Measurements from ENCODE around the gene ZNF397.

The ZNF397 gene

GRCh38 chr18:35244671-35245070 lies 3.8 kb downstream of the ZNF397 start:
- FAIRE-seq (no peak), DNase-seq (ENCODE audit: insufficient read length, low spot score) (no peak)

- no peak for FAIRE-seq
- DNase-seq (ENCODE audit: insufficient read length, low spot score): no peak
These were observed 5.0 kb downstream of the ZNF397 start for GRCh38 chr18:35245719-35246317.

- no peak for FAIRE-seq
- DNase-seq (ENCODE audit: insufficient read length, low spot score): no peak
These were observed 6.0 kb downstream of the ZNF397 start for GRCh38 chr18:35246831-35247230.

DNA sequence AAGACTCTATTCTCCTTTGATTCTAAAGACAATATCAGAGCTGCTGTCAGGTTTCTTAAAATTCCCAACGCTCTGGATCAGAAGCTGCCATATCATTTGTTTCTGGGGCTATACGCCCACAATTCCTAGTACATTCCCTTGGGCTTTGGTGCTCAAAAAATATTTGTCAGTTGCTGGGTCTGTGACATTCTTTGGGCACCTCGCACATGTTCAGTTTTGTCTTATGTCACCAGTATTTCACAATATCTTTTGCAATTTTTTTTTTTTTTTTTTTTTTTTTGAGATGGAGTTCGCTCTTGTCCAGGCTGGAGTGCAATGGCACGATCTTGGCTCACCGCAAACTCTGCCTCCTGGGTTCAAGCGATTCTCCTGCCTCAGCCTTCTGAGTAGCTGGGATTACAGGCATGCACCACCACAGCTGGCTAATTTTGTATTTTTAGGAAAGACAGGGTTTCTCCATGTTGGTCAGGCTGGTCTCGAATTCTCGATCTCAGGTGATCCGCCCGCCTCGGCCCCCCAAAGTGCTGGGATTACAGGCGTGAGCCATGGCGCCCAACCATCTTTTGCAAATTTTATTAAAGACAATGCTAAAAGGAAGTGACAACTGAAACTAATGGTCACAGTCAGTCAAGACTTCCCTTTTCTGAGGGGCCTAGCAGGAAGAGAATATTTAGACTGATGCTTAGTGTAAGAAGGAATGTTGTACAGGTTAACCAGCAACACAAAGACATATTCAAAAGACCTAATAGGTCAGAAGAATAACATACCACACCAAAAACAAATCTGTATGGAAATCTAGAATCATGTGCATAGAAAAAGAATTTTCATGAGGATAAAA lies 6.8 kb downstream of the ZNF397 start:
- DNase-seq (ENCODE audit: insufficient read length, low spot score) (no peak), FAIRE-seq (no peak)

DNA sequence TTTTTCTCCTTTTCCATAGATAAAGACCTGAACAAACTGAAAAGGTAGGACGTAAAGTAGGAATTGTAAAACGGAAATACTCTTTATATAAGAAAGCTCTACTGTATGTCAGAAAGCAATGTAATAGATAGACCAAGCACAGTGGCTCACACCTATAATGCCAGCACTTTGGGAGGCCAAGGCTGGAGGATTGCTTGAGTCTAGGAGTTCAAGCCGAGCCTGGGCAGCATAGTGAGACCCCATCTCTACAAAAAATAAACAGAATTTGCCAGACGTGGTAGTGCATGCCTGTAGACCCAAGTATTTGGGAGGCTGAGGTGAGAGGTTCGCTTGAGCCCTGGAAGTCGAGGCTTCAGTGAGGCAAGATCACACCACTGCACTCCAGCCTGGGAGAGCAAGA lies 7.6 kb downstream of the ZNF397 start:
- FAIRE-seq: no peak
- no peak for DNase-seq (ENCODE audit: insufficient read length, low spot score)

DNA sequence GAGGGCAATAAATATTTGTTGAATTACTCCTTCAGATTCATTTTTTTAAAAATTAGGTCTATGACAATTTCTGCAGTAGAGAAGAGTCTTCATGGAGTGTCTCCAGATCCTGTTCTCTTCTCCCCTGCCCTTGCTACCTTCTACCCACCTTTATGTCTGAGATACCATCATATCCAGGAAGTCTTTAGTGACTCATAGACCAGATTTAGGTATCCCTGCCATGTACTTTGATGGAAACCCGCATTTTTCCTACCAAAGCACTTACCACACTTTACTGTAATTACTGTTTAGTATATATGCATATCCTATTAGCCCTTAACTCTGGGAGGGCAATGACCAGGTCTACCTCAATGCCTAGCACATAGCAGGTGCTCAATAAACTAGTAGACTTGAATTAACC lies 11.6 kb downstream of the ZNF397 start:
- DNase-seq (ENCODE audit: insufficient read length, low spot score): no peak
- FAIRE-seq: no peak

DNA sequence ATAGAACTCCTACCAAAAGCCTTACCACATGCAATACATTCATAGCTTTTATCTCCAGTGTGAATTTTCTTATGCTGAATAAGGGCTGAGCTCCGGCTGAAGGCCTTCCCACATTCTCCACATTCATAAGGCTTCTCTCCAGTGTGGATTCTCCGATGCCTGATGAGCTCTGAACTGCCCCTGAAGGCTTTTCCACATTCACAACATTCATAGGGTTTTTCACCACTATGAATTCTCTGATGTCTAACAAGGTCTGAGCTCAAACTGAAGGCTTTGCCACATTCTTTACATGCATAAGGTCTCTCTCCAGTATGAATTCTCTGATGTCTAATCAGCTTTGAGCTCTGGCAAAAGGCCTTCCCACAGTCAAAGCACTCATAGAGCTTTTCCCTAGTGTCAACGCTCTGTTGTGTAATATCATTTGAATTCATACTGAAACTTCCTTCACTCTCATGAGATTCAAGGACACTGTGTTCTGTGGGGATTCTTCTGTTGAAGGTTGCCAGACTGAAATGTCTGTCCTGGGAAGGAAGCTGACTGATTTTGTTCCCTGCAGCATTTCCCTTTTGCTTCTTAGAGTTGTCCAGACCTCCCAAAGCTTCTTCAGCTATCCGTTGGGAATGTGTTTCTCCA lies 12.9 kb downstream of the ZNF397 start:
- no peak for DNase-seq (ENCODE audit: insufficient read length, low spot score)
- no peak for FAIRE-seq

- DNase-seq (ENCODE audit: insufficient read length, low spot score) (no peak), FAIRE-seq (no peak)
These were observed 16.1 kb downstream of the ZNF397 start for GRCh38 chr18:35256947-35257346.

DNA sequence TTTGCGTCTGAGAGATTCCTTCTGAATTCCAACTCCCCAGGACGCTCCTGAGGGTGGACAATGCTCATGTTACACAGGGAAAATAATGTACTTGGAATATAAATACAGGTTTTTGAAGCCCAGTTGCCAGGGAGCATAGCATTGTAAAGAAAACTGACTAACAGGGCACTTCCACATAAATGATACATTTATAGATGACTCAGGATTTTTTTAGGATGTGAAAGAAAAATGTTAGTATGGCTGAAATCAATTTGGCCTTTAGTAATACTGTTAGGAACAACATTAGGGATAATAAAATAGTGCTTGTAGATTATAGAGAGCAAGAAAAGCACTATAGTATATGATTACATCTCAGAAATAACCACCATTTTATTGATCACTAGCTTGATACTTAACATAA lies 23.6 kb downstream of the ZNF397 start:
- DNase-seq (ENCODE audit: insufficient read length, low spot score): no peak
- no peak for FAIRE-seq

GRCh38 chr18:35267161-35267651 lies 26.4 kb downstream of the ZNF397 start:
- no peak for FAIRE-seq
- no peak for DNase-seq (ENCODE audit: insufficient read length, low spot score)

DNA sequence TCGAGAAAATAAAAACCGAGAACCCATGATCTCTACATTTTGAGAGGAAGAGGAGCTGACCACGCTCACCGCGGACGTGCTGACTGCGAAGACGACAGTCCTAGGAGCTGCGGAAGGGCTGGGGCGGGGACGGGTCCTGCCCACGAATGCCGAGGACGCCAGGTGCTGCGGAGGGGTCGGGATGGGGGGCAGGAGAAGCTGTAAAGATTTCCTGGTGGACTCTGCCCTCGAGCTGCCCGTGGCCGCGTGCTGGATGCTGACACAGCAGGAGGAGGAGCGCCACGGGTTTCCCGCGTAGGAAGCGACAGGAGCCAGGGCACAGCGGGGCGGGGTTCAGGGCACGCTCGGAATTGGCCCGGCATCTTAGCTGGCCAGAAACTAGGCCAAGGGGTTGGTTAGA lies 27.0 kb downstream of the ZNF397 start:
- DNase-seq (ENCODE audit: insufficient read length, low spot score) (no peak), FAIRE-seq (no peak)

DNA sequence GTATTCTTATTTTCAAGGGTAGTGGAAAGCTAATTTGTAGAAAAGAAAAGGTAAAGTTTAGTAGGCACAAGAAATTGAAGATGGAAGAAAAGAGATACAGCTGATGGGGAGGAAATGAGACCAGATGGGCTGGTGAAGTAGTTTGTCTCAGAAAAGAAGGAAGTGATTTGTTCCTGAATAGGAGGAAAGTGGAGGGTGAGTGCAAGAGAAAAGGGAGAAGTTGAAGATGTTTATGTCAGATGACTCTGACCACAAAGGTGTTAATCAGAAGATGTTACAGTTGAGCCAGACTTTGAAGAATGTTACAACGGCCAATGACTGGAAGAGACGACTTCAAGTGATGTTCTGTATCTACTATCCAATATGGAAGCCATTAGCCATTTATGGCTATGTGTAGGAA lies 28.0 kb downstream of the ZNF397 start:
- DNase-seq (ENCODE audit: insufficient read length, low spot score) (no peak), FAIRE-seq (no peak)

- DNase-seq (ENCODE audit: insufficient read length, low spot score) (no peak), FAIRE-seq (no peak)
These were observed 30.8 kb downstream of the ZNF397 start for GRCh38 chr18:35271656-35272055.

DNA sequence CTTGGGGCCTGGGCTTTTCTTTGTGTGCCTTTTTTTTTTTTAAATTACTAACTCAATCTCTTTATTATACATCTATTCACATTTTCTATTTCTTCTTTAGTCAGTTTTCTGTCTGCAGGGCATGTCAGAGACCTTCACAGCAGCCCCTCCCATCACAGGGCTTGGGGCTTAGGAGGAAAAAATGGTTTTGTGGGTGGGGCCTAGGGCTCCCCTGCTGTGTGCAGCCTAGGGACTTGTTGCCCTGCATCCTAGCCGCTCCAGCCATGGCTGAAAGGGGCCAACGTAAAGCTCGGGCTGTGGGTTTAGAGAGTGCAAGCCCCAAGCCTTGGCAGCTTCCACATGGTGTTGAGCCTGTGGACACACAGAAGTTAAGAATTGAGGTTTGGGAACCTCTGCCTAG lies 35.4 kb downstream of the ZNF397 start:
- FAIRE-seq (no peak), DNase-seq (ENCODE audit: insufficient read length, low spot score) (no peak)

DNA sequence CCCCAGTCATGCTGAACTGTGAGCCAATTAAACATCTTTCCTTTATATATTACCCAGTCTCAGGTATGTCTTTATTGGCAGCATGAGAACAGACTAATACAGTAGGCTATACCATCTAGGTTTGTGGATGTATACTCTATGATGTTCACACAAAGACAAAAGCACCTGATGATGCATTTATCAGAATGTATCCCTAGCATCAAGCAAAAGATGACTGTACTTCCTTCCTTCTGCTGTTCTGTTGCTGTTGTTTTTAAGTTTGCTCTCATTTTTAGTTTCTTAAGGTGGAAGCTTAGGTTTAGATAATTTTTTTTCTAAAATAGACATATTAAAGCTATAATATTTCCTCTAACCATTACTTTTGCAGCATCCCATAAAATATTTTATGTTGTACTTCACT lies 36.8 kb downstream of the ZNF397 start:
- FAIRE-seq (no peak), DNase-seq (ENCODE audit: insufficient read length, low spot score) (no peak)

- DNase-seq (ENCODE audit: insufficient read length, low spot score) (no peak), FAIRE-seq (no peak)
These were observed 37.3 kb downstream of the ZNF397 start for GRCh38 chr18:35278085-35278484.

GRCh38 chr18:35278969-35279368 lies 38.1 kb downstream of the ZNF397 start:
- DNase-seq (ENCODE audit: insufficient read length, low spot score): no peak
- FAIRE-seq: no peak

GRCh38 chr18:35282353-35282752 lies 41.5 kb downstream of the ZNF397 start:
- no peak for FAIRE-seq

DNA sequence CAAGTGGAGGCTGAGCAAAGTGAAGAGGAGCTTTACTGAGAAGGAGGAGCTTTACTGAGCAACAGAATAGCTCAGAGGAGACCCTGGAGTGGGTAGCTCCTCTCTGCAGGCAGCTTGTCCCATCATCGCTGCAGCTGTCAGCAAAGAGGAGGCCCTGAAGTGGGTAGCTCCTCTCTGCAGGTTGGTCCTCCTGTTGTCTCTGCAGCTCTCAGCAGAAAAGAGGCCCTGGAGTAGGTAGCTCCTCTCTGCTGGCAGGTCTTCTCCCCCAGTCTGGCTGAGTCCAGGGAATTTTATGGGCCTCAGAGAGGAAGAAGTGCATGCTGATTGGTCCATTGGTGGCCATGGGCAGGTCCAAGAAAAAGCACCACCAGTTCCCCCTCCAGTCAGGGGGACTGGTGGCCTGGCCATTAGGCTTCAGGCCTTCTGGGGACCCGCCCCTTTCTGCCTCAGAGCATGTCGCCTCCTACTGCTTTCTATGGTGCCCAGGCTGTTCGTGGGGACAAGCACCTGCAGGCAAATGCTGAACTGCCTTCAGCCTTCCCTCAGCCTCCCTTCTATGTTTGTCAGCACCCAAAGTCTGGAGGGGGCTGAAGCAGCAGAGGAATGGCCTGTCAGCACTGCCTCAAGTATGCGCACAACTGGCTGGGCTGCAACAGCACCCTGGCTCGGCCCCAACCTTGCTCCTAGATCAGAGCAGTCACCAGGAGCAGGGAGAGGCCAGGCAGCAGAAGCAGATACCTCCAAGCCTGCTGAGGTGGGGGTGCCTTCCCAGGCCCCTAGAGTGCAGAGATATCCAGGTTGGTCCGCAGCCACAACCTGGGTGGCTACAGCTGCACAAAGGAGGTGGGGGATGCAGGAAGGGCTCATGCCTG lies 43.3 kb downstream of the ZNF397 start:
- FAIRE-seq: no peak

More at GRCh38 chr18:35282353-35282752, 41.5 kb downstream of the ZNF397 start:
- peak; percentile 3 for DNase-seq (ENCODE audit: insufficient read length, low spot score)

DNA sequence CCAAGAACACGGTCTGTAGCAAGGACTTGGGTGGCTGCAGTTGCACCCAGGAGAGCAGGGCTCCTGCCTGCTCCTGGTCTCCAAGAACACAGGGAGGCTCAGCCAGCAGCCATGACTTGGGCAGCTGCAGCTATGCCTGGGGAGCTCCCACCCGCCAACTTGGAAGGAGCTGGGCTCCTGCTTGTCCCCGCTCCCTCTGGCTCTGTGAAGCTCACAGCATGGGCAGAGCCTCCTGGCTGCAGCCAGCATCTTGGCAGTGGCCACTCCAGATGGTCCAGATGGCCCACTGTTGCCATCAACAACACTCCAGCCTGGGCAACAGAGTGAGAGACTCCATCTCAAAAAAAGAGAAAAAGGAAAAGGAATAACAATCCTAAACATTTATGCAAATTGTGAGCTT lies 44.0 kb downstream of the ZNF397 start:
- no peak for DNase-seq (ENCODE audit: insufficient read length, low spot score)
- FAIRE-seq: no peak

More for the DNA sequence above, 43.3 kb downstream of the ZNF397 start:
- no peak for DNase-seq (ENCODE audit: insufficient read length, low spot score)

GRCh38 chr18:35289293-35289692 lies 48.5 kb downstream of the ZNF397 start:
- FAIRE-seq (no peak), DNase-seq (ENCODE audit: insufficient read length, low spot score) (no peak)

Data from HTR-8/SVneo (cell line).